ENCODE results near the gene NTRK1.

Gene NTRK1

DNA sequence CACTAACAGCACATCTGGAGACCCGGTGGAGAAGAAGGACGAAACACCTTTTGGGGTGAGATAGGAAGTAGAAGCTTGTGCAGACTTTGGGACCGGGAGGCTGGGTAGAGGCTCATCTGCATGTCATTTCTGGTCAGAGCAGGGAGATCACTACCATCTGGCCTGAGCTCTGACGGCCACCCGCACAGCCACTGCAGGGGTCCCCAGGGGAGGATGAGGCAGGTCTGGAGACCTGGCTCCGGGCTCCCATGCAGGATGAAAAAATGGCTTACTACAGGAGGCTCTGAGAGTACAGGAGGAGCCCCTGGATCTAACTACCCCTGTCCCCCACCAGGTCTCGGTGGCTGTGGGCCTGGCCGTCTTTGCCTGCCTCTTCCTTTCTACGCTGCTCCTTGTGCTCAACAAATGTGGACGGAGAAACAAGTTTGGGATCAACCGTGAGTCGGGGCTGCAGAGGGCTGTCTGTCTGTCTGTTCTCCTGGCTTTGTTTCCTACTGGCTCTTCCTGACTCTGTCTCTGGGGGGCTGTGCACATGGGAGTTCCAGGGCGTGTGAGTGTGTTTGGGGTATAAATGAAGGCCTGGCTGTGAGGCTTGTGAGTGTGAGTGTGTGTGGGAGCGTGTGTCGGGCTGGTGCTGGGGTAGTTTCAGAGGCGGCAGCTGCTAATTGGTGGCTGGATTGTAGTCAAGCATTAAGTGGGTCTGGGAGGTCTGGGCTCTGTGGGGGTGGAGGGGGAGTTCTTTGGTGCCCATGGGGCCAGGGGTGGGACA is 14.1 kb downstream of the NTRK1 start:
- in situ Hi-C loops (cut with MboI; ENCODE audit: low sequenced_read_pairs, unreplicated experiment): no loop called here
- TF ChIP-seq, protein P1, sequence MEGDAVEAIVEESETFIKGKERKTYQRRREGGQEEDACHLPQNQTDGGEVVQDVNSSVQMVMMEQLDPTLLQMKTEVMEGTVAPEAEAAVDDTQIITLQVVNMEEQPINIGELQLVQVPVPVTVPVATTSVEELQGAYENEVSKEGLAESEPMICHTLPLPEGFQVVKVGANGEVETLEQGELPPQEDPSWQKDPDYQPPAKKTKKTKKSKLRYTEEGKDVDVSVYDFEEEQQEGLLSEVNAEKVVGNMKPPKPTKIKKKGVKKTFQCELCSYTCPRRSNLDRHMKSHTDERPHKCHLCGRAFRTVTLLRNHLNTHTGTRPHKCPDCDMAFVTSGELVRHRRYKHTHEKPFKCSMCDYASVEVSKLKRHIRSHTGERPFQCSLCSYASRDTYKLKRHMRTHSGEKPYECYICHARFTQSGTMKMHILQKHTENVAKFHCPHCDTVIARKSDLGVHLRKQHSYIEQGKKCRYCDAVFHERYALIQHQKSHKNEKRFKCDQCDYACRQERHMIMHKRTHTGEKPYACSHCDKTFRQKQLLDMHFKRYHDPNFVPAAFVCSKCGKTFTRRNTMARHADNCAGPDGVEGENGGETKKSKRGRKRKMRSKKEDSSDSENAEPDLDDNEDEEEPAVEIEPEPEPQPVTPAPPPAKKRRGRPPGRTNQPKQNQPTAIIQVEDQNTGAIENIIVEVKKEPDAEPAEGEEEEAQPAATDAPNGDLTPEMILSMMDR (IDR thresholded peaks at IDR 0.05; ENCODE audit: borderline replicate concordance, control extremely low read depth, extremely low read depth, insufficient read depth, missing control alignments): no peak
- no peak for DNase-seq (ENCODE audit: low spot score)

- TF ChIP-seq, protein P1 (IDR thresholded peaks at IDR 0.05; ENCODE audit: borderline replicate concordance, control extremely low read depth, extremely low read depth, insufficient read depth, missing control alignments): no peak
- in situ Hi-C loops (cut with MboI; ENCODE audit: low sequenced_read_pairs, unreplicated experiment): no loop called here
Measured at GRCh38 chr1:156875341-156875615, 14.6 kb downstream of the NTRK1 start.

DNA sequence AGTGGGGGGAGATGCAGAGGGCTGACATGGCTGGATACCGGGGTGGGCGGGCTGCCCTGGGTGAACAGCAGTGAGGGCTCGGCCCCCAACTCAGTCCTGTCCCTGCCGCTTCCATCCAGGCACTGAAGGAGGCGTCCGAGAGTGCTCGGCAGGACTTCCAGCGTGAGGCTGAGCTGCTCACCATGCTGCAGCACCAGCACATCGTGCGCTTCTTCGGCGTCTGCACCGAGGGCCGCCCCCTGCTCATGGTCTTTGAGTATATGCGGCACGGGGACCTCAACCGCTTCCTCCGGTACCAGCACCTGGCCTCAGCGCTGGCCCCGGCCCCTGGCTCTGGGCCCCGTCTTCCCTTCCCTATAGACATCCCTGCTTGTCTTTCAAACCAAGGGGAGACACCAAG is 15.6 kb downstream of the NTRK1 start:
- in situ Hi-C loops (cut with MboI; ENCODE audit: low sequenced_read_pairs, unreplicated experiment): no loop called here
- TF ChIP-seq, protein P1 (IDR thresholded peaks at IDR 0.05; ENCODE audit: borderline replicate concordance, control extremely low read depth, extremely low read depth, insufficient read depth, missing control alignments): no peak
- no peak for DNase-seq (ENCODE audit: low spot score)

More at GRCh38 chr1:156875341-156875615, 14.6 kb downstream of the NTRK1 start:
- no peak for DNase-seq (ENCODE audit: low spot score)

GRCh38 chr1:156877433-156878170 is 16.9 kb downstream of the NTRK1 start:
- no peak for DNase-seq (ENCODE audit: low spot score)
- in situ Hi-C loops (cut with MboI; ENCODE audit: low sequenced_read_pairs, unreplicated experiment): no loop called here
- TF ChIP-seq, protein P1 (IDR thresholded peaks at IDR 0.05; ENCODE audit: borderline replicate concordance, control extremely low read depth, extremely low read depth, insufficient read depth, missing control alignments): no peak

DNA sequence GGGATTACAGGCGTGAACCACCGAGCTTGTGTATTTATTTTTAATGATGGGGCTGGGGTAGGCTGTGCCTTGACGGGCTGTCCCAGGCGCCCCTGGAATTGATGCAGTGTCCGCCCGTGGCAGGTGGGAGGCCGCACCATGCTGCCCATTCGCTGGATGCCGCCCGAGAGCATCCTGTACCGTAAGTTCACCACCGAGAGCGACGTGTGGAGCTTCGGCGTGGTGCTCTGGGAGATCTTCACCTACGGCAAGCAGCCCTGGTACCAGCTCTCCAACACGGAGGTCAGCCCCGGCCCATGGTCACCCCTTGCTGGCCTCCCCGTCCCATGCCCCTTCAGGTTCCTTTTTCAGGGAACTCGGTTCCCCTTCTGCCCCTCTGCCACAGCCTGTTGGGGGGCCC is 19.2 kb downstream of the NTRK1 start:
- DNase-seq (ENCODE audit: low spot score): no peak
- in situ Hi-C loops (cut with MboI; ENCODE audit: low sequenced_read_pairs, unreplicated experiment): no loop called here
- TF ChIP-seq, protein P1 (IDR thresholded peaks at IDR 0.05; ENCODE audit: borderline replicate concordance, control extremely low read depth, extremely low read depth, insufficient read depth, missing control alignments): no peak

DNA sequence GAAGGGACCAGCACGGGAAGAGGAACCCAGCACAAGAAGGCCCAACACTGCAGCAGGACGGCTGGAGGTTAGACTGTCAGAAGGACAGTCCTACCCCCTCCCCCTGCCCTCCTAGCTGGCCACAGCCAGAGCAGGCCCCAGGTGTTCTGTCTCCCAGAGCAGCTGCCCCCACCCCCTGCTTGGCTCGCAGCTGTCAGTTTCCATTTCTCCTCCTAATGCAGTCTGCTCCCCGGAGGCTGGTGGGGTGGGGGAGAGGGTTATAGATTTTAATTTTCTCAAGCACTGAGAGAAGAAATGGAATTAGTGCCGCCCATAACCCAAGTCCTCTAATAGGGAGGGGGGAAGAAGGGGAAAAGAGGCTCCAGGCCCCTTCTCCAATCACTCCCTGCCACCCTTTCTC is 19.8 kb downstream of the NTRK1 start:
- TF ChIP-seq, protein P1 (IDR thresholded peaks at IDR 0.05; ENCODE audit: borderline replicate concordance, control extremely low read depth, extremely low read depth, insufficient read depth, missing control alignments): no peak
- no peak for DNase-seq (ENCODE audit: low spot score)
- in situ Hi-C loops (cut with MboI; ENCODE audit: low sequenced_read_pairs, unreplicated experiment): no loop called here
